Activated CD4-positive, alpha-beta T cell treated with anti-CD3 and anti-CD28 coated beads, Interleukin-2, amount 10 ng/mL, durations not matched to agents 7 days and 5 days (primary cell): ENCODE measurements around the gene DIMT1. TPM values are rescaled to one million over a fixed set of nuclear protein-coding genes. Genes with fewer than 3 reads are reported as not detected.

ENCODE experiments used
- CTCF ChIA-PET: fragments of 350-600 bp; sonication (Branson Sonifier 250); formaldehyde crosslinking; loops from one replicate; lab custom pipeline; 2021; ENCODE audit warnings: antibody characterized with exemption; lab: Charles Lee
- POLR2A ChIA-PET: fragments of 350-600 bp; sonication (Branson Sonifier 250); formaldehyde crosslinking; loops from one replicate; lab custom pipeline; 2021; ENCODE audit warnings: antibody characterized with exemption; lab: Charles Lee
- DNase-seq: peaks from one replicate; pipeline ENCODE4 v3.0.0-alpha.2; 2020
- H3K27ac Mint-ChIP-seq: one replicate; pipeline ENCODE4 v1.8.0; 2021; ENCODE audit warnings: mild to moderate bottlenecking, moderate library complexity, mixed read lengths
- H3K27me3 Mint-ChIP-seq: one replicate; pipeline ENCODE4 v1.8.0; 2021; ENCODE audit warnings: mixed read lengths
- H3K36me3 Mint-ChIP-seq: one replicate; pipeline ENCODE4 v1.8.0; 2021; ENCODE audit warnings: low read depth, mixed read lengths
- H3K4me1 Mint-ChIP-seq: one replicate; pipeline ENCODE4 v1.8.0; 2021; ENCODE audit warnings: mixed read lengths
- H3K4me3 Mint-ChIP-seq: one replicate; pipeline ENCODE4 v1.8.0; 2021; ENCODE audit warnings: mild to moderate bottlenecking, moderate library complexity, mixed read lengths
- H3K9me3 Mint-ChIP-seq: one replicate; pipeline ENCODE4 v1.8.0; 2021; ENCODE audit warnings: mixed read lengths
- total RNA-seq, 2 experiments: library from RNA; stranded (reverse); gene quantifications; one replicate each; pipeline ENCODE4 v1.2.3, GENCODE V29; 2021

The DIMT1 gene
- total RNA-seq = 10 to 100 TPM; 21.5 to 25.5 TPM

DNA sequence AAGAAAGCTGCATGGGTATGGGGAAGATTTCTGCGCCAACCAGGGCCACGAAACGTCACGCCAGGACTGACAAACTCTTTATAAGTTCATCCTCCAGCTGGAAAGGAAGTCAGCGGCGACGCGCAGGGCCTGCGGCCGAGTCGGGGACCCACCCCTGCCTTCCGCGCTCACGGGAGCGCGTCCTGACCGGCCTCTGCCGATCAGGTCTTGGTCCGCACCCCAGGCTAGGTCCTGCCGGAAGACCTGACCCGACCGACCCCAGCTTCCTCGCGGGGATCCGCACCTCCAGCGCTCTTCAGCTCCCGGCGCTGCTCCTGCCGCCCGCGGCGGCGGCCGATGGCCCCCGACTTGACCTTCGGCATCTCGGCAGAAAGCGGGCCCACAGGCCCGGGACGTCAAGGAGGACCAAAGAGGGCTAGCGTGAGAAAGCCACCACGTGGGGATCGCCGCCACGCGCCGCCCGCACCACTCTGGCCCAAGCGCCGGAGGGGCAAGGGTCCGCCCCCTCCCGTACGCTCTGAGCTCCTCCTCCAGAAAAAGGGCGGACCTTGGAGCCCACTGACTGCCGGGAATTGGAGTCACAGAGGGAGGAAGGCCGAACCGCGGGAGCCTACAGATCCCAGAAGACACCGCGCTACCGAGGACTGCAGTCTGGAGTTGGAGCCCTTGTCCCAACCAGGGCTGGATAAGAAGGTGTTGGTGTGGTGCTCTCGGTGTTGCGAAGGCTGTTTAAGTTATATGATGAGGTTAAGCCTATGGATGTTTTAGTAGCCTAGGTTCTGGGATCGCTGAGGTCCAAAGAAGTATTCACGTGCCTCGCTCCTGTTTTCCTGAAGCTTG is at the start of gene DIMT1:
Gene DIMT1 (minus strand): TSS at position 495 of the 840 bp plus-strand sequence. CDS start 133 bp downstream, at position 362.
- Mint-ChIP-seq H3K4me3 (peak within 1 kb of the TSS; percentile 100), H3K36me3 (peaks cover 18% of the 10 kb centered on the region), H3K27me3 (no peaks in the 10 kb centered on the region), H3K9me3 (no peaks in the 10 kb centered on the region), H3K27ac (peak within 1 kb of the TSS; percentile 92), H3K4me1 (peaks cover 31% of the 10 kb centered on the region)
- ChIA-PET CTCF (interaction anchor here (0.6 to 3.6 kb wide), 15 partner anchors 9 to 200 kb away, joined by 3 to 22 read pairs (median 3); partner anchors contain the start of gene IPO11), POLR2A (interaction anchor here (0.6 to 2.2 kb wide), 4 partner anchors 9 to 131 kb away, joined by 3 to 8 read pairs (median 4); partner anchors contain the start of gene IPO11)
- DNase-seq = peak; percentile 96

DNA sequence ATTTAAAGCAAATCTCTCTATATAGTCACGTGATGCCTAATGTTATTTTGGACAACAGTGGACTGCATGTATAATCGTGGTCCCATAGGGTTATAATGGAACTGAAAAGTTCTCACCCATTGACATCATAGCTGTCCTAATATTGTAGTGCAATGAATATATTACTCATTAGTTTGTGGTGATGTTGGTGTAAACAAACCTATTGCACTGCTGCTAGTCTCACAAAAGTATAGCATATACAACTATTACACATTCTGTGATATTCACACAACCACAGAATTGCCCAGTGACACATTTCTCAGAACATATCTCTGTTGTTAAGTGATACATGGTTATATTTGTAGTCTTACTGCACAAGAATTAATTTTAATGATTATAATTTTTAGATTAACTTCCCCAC is 46.6 kb upstream of the DIMT1 start:
- ChIA-PET POLR2A (no interaction called here), CTCF (no interaction called here)
- DNase-seq = no peak
- Mint-ChIP-seq H3K36me3 (peaks cover 12% of the 10 kb centered on the region), H3K27ac (no peak overlapping the region), H3K27me3 (no peaks in the 10 kb centered on the region), H3K4me3 (no peak overlapping the region), H3K9me3 (no peaks in the 10 kb centered on the region), H3K4me1 (no peaks in the 10 kb centered on the region)

DNA sequence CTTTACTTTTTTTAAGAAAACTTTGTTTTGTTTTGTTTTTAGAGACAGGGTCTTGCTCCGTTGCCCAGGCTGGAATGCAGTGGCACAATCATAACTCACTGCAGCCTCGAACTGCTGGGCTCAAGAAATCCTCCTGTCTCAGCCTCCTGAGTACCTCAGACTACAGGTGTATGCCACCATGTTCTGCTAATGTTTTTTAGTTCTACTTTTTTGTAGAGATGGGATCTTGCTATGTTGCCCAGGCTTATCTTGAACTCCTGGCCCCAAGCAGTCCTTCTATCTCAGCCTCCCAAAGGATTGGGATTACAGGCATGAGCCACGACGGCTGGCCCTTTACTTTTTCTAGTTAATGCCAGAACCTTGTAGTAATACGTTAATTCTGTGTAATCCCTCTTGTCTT is 44.8 kb upstream of the DIMT1 start:
- peaks cover 10% of the 10 kb centered on the region for H3K36me3 Mint-ChIP-seq
- no peak for DNase-seq
- H3K4me3 Mint-ChIP-seq = no peak overlapping the region
- H3K27me3 Mint-ChIP-seq = no peaks in the 10 kb centered on the region
- no peaks in the 10 kb centered on the region for H3K9me3 Mint-ChIP-seq
- H3K4me1 Mint-ChIP-seq = no peaks in the 10 kb centered on the region
- POLR2A ChIA-PET = no interaction called here
- no peak overlapping the region for H3K27ac Mint-ChIP-seq
- CTCF ChIA-PET = interaction anchor here (0.6 kb wide), 1 partner anchor 9 kb away, joined by 3 read pairs; no protein-coding TSS in a partner anchor

DNA sequence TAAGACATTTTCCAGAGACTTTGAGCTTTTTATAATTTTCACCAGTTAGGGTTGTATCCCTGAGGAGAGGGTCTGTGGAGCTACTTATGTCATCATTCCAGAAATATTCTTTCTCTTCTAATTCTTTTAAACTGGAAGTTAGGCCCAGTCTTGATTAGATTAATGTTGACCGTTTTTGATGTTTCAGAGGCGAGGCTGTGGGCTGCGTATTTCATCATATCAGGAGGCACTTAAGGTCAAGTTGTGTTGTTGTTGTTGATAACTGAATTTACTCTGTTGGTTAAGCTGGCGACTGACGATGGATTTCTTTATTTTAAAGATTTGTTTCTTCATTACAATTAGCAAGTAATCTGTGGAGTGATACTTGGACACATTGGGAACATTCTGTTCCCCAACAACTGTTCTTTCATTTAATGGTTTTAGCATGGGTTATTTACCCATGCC is 28.9 kb upstream of the DIMT1 start:
- H3K4me3 Mint-ChIP-seq = no peak overlapping the region
- ChIA-PET CTCF (interaction anchor here (0.7 to 1.6 kb wide), 3 partner anchors 11 to 21 kb away, joined by 3 to 4 read pairs (median 4); no protein-coding TSS in a partner anchor), POLR2A (no interaction called here)
- no peak for DNase-seq
- H3K4me1 Mint-ChIP-seq = peaks cover 10% of the 10 kb centered on the region
- H3K9me3 Mint-ChIP-seq = no peaks in the 10 kb centered on the region
- no peaks in the 10 kb centered on the region for H3K36me3 Mint-ChIP-seq
- no peaks in the 10 kb centered on the region for H3K27me3 Mint-ChIP-seq
- no peak overlapping the region for H3K27ac Mint-ChIP-seq

DNA sequence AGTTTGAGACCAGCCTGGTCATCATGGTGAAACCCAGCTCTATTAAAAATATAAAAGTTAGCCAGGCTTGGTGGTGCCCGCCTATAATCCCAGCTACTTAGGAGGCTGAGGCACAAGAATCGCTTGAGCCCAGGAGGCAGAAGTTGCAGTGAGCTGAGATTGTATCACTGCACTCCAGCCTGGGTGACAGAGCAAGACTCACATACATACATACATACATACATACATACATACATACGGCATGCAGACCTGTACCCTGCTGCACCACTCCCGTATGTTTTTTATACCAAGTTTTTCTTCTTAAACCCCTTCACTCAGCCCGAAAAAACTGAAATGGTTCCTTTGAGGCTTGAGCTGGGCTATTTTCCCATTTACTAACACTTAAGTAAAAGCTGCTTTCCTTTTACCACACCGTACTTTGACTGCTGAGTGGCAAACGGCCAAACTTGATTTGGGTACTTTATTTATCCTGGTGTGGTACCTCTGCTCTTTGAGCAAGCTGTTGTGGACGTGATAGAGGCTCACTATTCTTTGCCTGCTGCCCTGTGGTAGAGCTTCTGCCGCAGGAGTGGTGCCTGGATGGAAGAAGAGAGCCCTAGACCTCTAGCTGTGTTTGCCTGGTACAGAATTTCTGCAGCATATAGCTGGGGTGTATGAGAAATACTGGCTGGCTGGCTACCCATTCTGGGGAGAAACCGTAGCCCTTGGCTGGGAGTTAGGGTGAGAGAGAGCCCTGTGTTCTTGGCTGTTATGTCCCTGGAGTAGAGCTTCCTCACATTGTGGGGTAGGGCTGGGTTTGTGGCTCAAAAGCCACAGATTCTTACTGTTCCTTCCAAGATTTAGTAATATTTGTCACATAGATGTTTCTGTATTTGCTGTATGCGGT is 28.3 kb upstream of the DIMT1 start:
- POLR2A ChIA-PET = no interaction called here
- CTCF ChIA-PET = interaction anchor here (0.7 to 2.8 kb wide), 7 partner anchors 8 to 27 kb away, joined by 3 to 8 read pairs (median 4); no protein-coding TSS in a partner anchor
- H3K27ac Mint-ChIP-seq = peak overlapping the region; percentile 9
- no peaks in the 10 kb centered on the region for H3K36me3 Mint-ChIP-seq
- no peak for DNase-seq
- no peaks in the 10 kb centered on the region for H3K27me3 Mint-ChIP-seq
- H3K4me3 Mint-ChIP-seq = no peak overlapping the region
- H3K9me3 Mint-ChIP-seq = no peaks in the 10 kb centered on the region
- peaks cover 10% of the 10 kb centered on the region for H3K4me1 Mint-ChIP-seq

DNA sequence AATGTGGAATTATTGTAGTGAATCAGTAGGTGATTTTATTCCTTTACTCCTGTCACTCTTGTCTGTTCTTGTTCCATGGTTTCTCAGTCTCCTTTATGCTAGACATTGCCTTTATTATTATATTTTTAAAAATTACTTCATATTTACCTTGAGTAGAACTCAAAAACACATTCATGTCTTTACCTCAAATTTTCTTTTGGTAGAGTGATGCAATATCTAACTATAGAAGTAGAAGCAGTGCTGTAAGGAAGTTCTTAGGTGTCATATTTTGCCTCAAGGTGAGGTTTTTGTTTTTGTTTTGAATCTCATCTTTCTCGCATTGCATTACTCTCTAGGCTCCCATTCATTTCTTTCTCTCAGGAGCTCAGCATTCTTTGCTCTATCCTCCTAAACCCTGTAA is 21.1 kb upstream of the DIMT1 start:
- no peak overlapping the region for H3K27ac Mint-ChIP-seq
- H3K27me3 Mint-ChIP-seq = no peaks in the 10 kb centered on the region
- H3K36me3 Mint-ChIP-seq = no peaks in the 10 kb centered on the region
- ChIA-PET POLR2A (no interaction called here), CTCF (no interaction called here)
- H3K4me3 Mint-ChIP-seq = no peak overlapping the region
- H3K9me3 Mint-ChIP-seq = no peaks in the 10 kb centered on the region
- peaks cover 5% of the 10 kb centered on the region for H3K4me1 Mint-ChIP-seq
- no peak for DNase-seq

DNA sequence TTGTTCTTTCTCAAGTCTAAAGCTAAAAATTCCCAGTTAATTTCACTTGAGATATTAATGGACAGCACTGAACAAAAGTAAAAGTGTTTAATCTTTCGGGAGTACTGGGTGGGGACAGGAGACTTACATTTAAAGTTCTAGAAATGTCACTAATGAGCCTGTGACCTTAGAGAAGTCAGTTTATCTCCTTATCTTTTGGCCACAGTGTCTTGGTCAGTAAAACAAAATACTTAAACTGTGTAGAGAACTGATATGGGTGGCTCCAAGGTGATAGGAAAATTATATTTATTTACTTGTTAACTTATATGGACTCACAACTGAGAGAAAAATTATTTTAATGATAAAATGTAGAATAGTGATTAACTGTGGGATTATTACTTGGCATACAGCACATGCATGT is 17.7 kb upstream of the DIMT1 start:
- Mint-ChIP-seq H3K9me3 (no peaks in the 10 kb centered on the region), H3K4me1 (peaks cover 5% of the 10 kb centered on the region), H3K27ac (no peak overlapping the region), H3K27me3 (no peaks in the 10 kb centered on the region), H3K4me3 (no peak overlapping the region), H3K36me3 (peaks cover 3% of the 10 kb centered on the region)
- POLR2A ChIA-PET = no interaction called here
- CTCF ChIA-PET = interaction anchor here (0.9 to 1.8 kb wide), 3 partner anchors 9 to 12 kb away, joined by 3 to 8 read pairs (median 4); partner anchors contain the start of gene IPO11
- DNase-seq = no peak

DNA sequence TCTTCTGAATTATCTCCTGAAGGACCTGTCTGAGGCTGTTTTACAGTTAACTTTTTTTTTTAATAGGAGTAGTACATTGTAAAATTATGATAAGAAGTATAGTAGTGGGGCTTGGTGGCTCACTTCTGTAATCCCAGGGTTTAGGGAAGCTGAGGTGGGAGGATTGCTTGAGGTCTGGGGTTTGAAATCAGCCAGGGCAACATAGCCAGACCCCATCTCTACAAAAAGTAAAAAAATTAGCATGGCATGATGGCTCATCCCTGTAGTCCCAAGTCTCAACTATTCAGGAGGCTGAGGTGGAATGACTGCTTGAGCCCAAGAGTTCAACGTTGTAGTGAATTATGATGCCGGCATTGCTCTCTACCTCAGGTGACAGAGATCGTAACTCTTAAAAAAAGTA is 15.9 kb upstream of the DIMT1 start:
- no peaks in the 10 kb centered on the region for H3K27me3 Mint-ChIP-seq
- no peak overlapping the region for H3K27ac Mint-ChIP-seq
- peaks cover 3% of the 10 kb centered on the region for H3K36me3 Mint-ChIP-seq
- CTCF ChIA-PET = interaction anchor here (0.6 kb wide), 1 partner anchor 235 kb away, joined by 3 read pairs; no protein-coding TSS in a partner anchor
- H3K9me3 Mint-ChIP-seq = no peaks in the 10 kb centered on the region
- DNase-seq = no peak
- POLR2A ChIA-PET = no interaction called here
- no peak overlapping the region for H3K4me3 Mint-ChIP-seq
- H3K4me1 Mint-ChIP-seq = peaks cover 8% of the 10 kb centered on the region

DNA sequence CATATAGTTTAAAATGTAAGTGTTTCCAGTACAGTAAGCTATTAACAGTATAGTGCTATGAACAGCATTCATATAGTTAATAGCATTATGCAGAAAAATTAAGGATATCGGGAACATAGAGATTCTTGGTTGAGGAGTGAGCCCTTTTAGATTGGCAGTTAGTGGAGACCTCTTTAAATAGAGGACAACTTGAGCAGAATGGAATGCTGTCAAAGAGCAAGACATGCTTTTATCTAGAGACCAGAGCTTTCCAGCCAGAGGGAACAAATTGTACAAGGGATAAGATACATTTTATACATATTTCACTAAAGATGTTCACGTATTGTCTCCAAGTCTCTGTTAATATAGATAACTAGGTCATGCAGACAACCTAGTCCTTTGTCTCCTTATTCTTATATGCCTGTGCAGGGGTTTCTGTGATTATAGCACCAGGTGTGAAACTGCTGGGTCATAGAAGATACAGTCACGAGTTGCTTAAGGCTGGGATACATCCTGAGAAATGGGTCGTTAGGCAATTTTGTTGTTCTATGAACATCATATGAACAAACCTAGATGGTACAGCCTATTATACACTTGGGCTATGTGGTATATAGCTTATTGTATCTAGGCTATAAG is 14.9 kb upstream of the DIMT1 start:
- POLR2A ChIA-PET = no interaction called here

DNA sequence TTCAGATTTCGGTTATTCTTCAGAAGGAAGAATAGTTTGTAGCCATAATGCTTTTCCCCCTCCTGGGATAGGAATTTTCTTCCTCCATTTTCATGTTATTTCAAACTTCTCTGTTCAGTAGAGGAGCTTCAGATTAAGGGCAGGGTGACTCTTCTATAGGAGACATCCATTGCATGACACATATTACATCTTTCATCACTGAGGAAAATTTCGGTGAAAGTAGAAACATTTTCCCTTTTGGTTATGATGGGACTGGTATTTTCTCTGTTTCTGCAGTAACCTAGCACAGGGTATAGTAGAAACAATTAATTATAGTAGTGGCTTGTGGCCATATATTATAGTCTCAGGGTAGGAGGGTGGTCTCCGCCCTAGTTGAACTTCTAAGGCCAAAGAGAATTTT is 10.0 kb upstream of the DIMT1 start:
- no peaks in the 10 kb centered on the region for H3K27me3 Mint-ChIP-seq
- peaks cover 3% of the 10 kb centered on the region for H3K36me3 Mint-ChIP-seq
- no peaks in the 10 kb centered on the region for H3K9me3 Mint-ChIP-seq
- POLR2A ChIA-PET = no interaction called here
- H3K4me3 Mint-ChIP-seq = peak overlapping the region; percentile 83
- DNase-seq = no peak
- peaks cover 22% of the 10 kb centered on the region for H3K4me1 Mint-ChIP-seq
- H3K27ac Mint-ChIP-seq = peak overlapping the region; percentile 90
- CTCF ChIA-PET = interaction anchor here (1.1 to 3.1 kb wide), 2 partner anchors 11 to 51 kb away, joined by 3 to 22 read pairs; partner anchors contain the start of gene DIMT1

More for the DNA sequence above, 14.9 kb upstream of the DIMT1 start:
- CTCF ChIA-PET = interaction anchor here (0.8 to 1.1 kb wide), 4 partner anchors 12 to 15 kb away, joined by 3 to 5 read pairs (median 3); partner anchors contain the start of gene DIMT1
- Mint-ChIP-seq H3K9me3 (no peaks in the 10 kb centered on the region), H3K4me3 (no peak overlapping the region), H3K27ac (no peak overlapping the region), H3K27me3 (no peaks in the 10 kb centered on the region), H3K36me3 (peaks cover 3% of the 10 kb centered on the region), H3K4me1 (peaks cover 17% of the 10 kb centered on the region)
- DNase-seq = no peak

DNA sequence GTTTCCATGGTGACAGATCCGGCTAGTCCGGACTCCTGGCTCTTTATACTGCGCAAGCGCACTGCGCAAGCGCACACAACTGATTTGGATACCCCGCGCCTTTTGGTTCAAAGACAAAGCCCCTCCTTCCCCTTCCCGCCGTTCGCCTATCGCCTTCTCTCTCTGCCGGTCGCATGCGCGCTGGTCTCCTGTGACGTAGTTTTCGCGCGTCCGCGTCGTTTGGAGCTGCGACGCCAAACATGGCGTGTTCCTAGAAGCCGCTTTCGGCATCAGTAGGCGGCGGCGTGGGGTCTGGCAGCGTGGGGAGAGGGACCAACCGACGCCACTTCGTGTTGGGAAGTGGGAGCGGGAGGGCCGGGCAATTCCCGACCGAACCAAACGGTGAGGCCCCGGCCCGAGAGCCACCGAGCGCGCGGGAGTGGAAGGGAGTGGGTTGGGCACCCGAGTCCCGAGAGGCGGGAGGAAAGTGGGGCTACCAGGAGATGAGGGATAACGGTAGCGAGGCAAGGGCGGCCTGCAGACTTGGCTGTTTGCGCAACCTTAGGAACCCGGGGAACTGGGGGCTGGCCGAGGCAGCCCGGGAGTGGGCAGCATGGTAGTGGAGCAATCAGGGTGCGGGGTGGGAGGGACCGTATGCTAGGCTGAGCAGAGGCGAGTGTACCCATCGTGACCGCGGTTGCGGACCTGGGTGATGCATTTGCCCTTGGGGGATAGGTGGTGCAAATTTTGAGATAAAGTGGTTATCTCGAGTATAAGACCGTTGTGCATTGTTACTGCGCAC is 9.0 kb upstream of the DIMT1 start, which contains the start of gene IPO11:
Gene IPO11 (plus strand): TSS at position 215 of the 781 bp plus-strand sequence. CDS start 24,517 bp downstream, outside the sequence.
- peak within 1 kb of the TSS; percentile 90 for H3K27ac Mint-ChIP-seq
- H3K36me3 Mint-ChIP-seq = no peaks in the 10 kb centered on the region
- peaks cover 22% of the 10 kb centered on the region for H3K4me1 Mint-ChIP-seq
- ChIA-PET CTCF (interaction anchor here (0.6 to 3.1 kb wide), 4 partner anchors 9 to 183 kb away, joined by 3 to 22 read pairs (median 3); partner anchors contain the start of gene DIMT1), POLR2A (interaction anchor here (0.6 to 1.7 kb wide), 2 partner anchors 10 to 165 kb away, joined by 4 to 8 read pairs; partner anchors contain the start of gene DIMT1)
- peak; percentile 99 for DNase-seq
- no peaks in the 10 kb centered on the region for H3K27me3 Mint-ChIP-seq
- H3K4me3 Mint-ChIP-seq = peak within 1 kb of the TSS; percentile 83
- H3K9me3 Mint-ChIP-seq = no peaks in the 10 kb centered on the region
